ENCODE data around the gene CD101.

- TF ChIP-seq CTCF (IDR thresholded peaks at IDR 0.05) (no peak), POLR2A (IDR thresholded peaks at IDR 0.05) (no peak), POLR2AphosphoS5 (IDR thresholded peaks at IDR 0.05) (no peak)
Observed at GRCh38 chr1:116991171-116991845, 10.3 kb upstream of the CD101 start.
